B cell (primary cell): ENCODE results near the gene PPP1R14C. TPM values are rescaled to one million over a fixed set of nuclear protein-coding genes. Genes with fewer than 3 reads are reported as not detected.

Experiments
- ATAC-seq: fragments of 200-7000 bp; cut with Tn5 transposase; one replicate; pipeline ENCODE4 v1.10.0; 2021; ENCODE audit warnings: low read depth, mild to moderate bottlenecking, moderate number of reproducible peaks, moderate library complexity
- CTCF ChIA-PET: fragments of 350-600 bp; sonication (Branson Sonifier 250); formaldehyde crosslinking; loops from one replicate; lab custom pipeline; 2021; ENCODE audit warnings: antibody characterized with exemption, inconsistent platforms; lab: Charles Lee
- POLR2A ChIA-PET: fragments of 350-600 bp; sonication (Branson Sonifier 250); formaldehyde crosslinking; loops from one replicate; lab custom pipeline; 2021; ENCODE audit warnings: antibody characterized with exemption; lab: Charles Lee
- DNase-seq: peaks from one replicate; pipeline ENCODE4 v3.0.0; 2013
- H2AFZ ChIP-seq: 2 replicates; pipeline ENCODE4 v1.6.1; 2012; ENCODE audit warnings: mild to moderate bottlenecking, low read depth, low read length; ENCODE audit not compliant: insufficient read depth, poor library complexity, severe bottlenecking
- H3K27ac ChIP-seq, 2 donors: 1 replicate in 1 of 2; 2 replicates in 1 of 2; pipeline ENCODE4 v1.5.1; 2012 to 2013; ENCODE audit warnings: low read length in 2 of 2, mild to moderate bottlenecking in 2 of 2, moderate library complexity in 1 of 2
- H3K27me3 ChIP-seq, 4 experiments: fragments of 200-600 bp in 1 of 4; sonication (generic) in 1 of 4; replicated peaks in 1 of 4; 1 replicate in 2 of 4; 2 replicates in 2 of 4; pipeline versions ENCODE4 v1.6.1 to v1.7.0; 2013 to 2016; ENCODE audit warnings: low read length in 3 of 4, mild to moderate bottlenecking in 2 of 4, mixed read lengths in 1 of 4, moderate library complexity in 1 of 4; ENCODE audit not compliant: insufficient read depth in 4 of 4, control insufficient read depth in 3 of 4; ENCODE audit errors: control extremely low read depth in 1 of 4
- H3K36me3 ChIP-seq, 2 experiments: replicated peaks in 1 of 2; 1 replicate in 1 of 2; 2 replicates in 1 of 2; pipeline versions ENCODE4 v1.6.1 to v1.7.1; 2013; ENCODE audit warnings: low read length in 1 of 2; ENCODE audit not compliant: insufficient read depth in 2 of 2, control insufficient read depth in 1 of 2; ENCODE audit errors: control extremely low read depth in 1 of 2, extremely low read depth in 1 of 2
- H3K4me1 ChIP-seq, 2 donors: fragments of 200-600 bp in 1 of 2; sonication (generic) in 1 of 2; 1 replicate in 1 of 2; 2 replicates in 1 of 2; pipeline versions ENCODE4 v1.5.1 to v1.6.1; 2013 to 2017; ENCODE audit warnings: low read length in 2 of 2; ENCODE audit not compliant: control insufficient read depth in 2 of 2, insufficient read depth in 2 of 2
- H3K4me2 ChIP-seq: replicated peaks from 2 replicates; pipeline ENCODE3; 2012; ENCODE audit warnings: mild to moderate bottlenecking, low read depth, low read length; ENCODE audit not compliant: poor library complexity, severe bottlenecking
- H3K4me3 ChIP-seq, 5 experiments: fragments of 200-600 bp in 1 of 5; sonication (generic) in 1 of 5; 1 replicate in 3 of 5; 2 replicates in 2 of 5; pipeline versions ENCODE4 v1.5.1 to v1.7.0; 2011 to 2016; ENCODE audit warnings: low read length in 4 of 5, mild to moderate bottlenecking in 4 of 5, low read depth in 2 of 5, control low read depth in 1 of 5, moderate library complexity in 1 of 5; ENCODE audit not compliant: insufficient read depth in 1 of 5; ENCODE audit errors: control extremely low read depth in 1 of 5, extremely low read depth in 1 of 5
- H3K79me2 ChIP-seq: fragments of 200-600 bp; sonication (generic); one replicate; pipeline ENCODE4 v1.6.0; 2016; ENCODE audit warnings: low read length; ENCODE audit not compliant: control insufficient read depth, insufficient read depth
- H3K9ac ChIP-seq: fragments of 200-600 bp; sonication (generic); 2 replicates; pipeline ENCODE4 v1.6.1; 2017; ENCODE audit warnings: mild to moderate bottlenecking, low read length, moderate library complexity
- H3K9me3 ChIP-seq, 3 donors: one replicate each; pipeline versions ENCODE4 v1.6.1 to v1.7.1; 2013; ENCODE audit warnings: low read length in 2 of 3; ENCODE audit not compliant: control insufficient read depth in 2 of 3, insufficient read depth in 1 of 3; ENCODE audit errors: control extremely low read depth in 1 of 3
- H4K20me1 ChIP-seq: 2 replicates; pipeline ENCODE4 v1.6.0; 2012; ENCODE audit warnings: mild to moderate bottlenecking, low read length; ENCODE audit not compliant: insufficient read depth, control insufficient read depth, poor library complexity, severe bottlenecking
- H3K27ac Mint-ChIP-seq: one replicate; pipeline ENCODE4 v1.8.0; 2021; ENCODE audit warnings: mixed read lengths
- H3K27me3 Mint-ChIP-seq: one replicate; pipeline ENCODE4 v1.8.0; 2021; ENCODE audit warnings: mixed read lengths
- H3K4me1 Mint-ChIP-seq: one replicate; pipeline ENCODE4 v1.8.0; 2021; ENCODE audit warnings: mixed read lengths
- H3K4me3 Mint-ChIP-seq: one replicate; pipeline ENCODE4 v1.8.0; 2021; ENCODE audit warnings: mixed read lengths
- H3K9me3 Mint-ChIP-seq: one replicate; pipeline ENCODE4 v1.8.0; 2022; ENCODE audit warnings: mixed read lengths; ENCODE audit not compliant: insufficient read depth
- CTCF ChIP-seq: fragments of 200-600 bp; IDR thresholded peaks from one replicate; pipeline ENCODE4 v1.8.0; 2022; ENCODE audit warnings: antibody characterized with exemption, mild to moderate bottlenecking
- EZH2 ChIP-seq: IDR thresholded peaks from 2 replicates; pipeline ENCODE4 v1.6.1; 2012; ENCODE audit warnings: borderline replicate concordance, low read depth, mild to moderate bottlenecking, moderate library complexity, low read length; ENCODE audit not compliant: insufficient read depth, poor library complexity, severe bottlenecking
- WGBS: methylation state at CpG from one replicate; pipeline ENCODE4 v1.1.5; 2013; ENCODE audit warnings: missing lambda C conversion rate; ENCODE audit not compliant: insufficient coverage; 5-methylcytosine and 5-hydroxymethylcytosine counted together
- intact Hi-C: fragments of 100-400 bp; cut with micrococcal nuclease; formaldehyde crosslinking; loops from one replicate; pipeline ENCODE4 v1.10.0; 2022
- polyA plus RNA-seq: library from polyadenylated mRNA; depleted of rRNA; stranded (reverse); fragments of >200 nt; gene quantifications from 2 replicates; pipeline ENCODE4 v1.2.3, GENCODE V29; 2012
- total RNA-seq, 2 donors: library from RNA; stranded (reverse); fragments of 120-200 nt in 1 of 2; gene quantifications; 1 replicate in 1 of 2; 2 replicates in 1 of 2; pipeline versions ENCODE4 v1.2.3 to v1.2.4, GENCODE V29; 2013 to 2022

The PPP1R14C gene
- total and polyA plus RNA-seq, 2 donors (not counting 1 experiment from before 2014, with no cell fraction given) = not detected

- H3K4me1 Mint-ChIP-seq = no peaks in the 10 kb centered on the region
- no peak for ATAC-seq
- peaks cover 0 to 3% (median 3%) of the 10 kb centered on the region in 4 experiments for H3K27me3 ChIP-seq
- ChIA-PET POLR2A (no interaction called here), CTCF (no interaction called here)
- no peaks in the 10 kb centered on the region for H3K4me1 ChIP-seq
- DNase-seq = no peak
- H3K4me2 ChIP-seq = no peak overlapping the region
- TF ChIP-seq CTCF (no peak), EZH2 (no peak)
- H4K20me1 ChIP-seq = no peaks in the 10 kb centered on the region
- H3K9me3 Mint-ChIP-seq = no peaks in the 10 kb centered on the region
- H3K9me3 ChIP-seq = peaks cover 0 to 2% (median 0%) of the 10 kb centered on the region in 3 donors
- no peak overlapping the region for H3K4me3 Mint-ChIP-seq
- no peaks in the 10 kb centered on the region for H3K36me3 ChIP-seq
- H3K79me2 ChIP-seq = no peaks in the 10 kb centered on the region
- no peak overlapping the region for H2AFZ ChIP-seq
- peaks cover 32% of the 10 kb centered on the region for H3K27me3 Mint-ChIP-seq
- intact Hi-C loops = no loop called here
- WGBS = 91% methylated on average over 9 of the region's 9 CpGs
- H3K27ac ChIP-seq = no peak overlapping the region
- no peak overlapping the region for H3K27ac Mint-ChIP-seq
- H3K4me3 ChIP-seq = no peak overlapping the region
- no peak overlapping the region for H3K9ac ChIP-seq
Measured at GRCh38 chr6:150255840-150256239, 113.0 kb downstream of the PPP1R14C start.

- ATAC-seq (no peak), DNase-seq (no peak)
- H2AFZ ChIP-seq = no peak overlapping the region
- POLR2A ChIA-PET = no interaction called here
- intact Hi-C loops = no loop called here
- H3K27me3 ChIP-seq = peaks cover 0 to 3% (median 3%) of the 10 kb centered on the region in 4 experiments
- no peaks in the 10 kb centered on the region for H3K36me3 ChIP-seq
- no peak overlapping the region for H3K4me3 ChIP-seq
- Mint-ChIP-seq H3K27me3 (peaks cover 31% of the 10 kb centered on the region), H3K9me3 (no peaks in the 10 kb centered on the region), H3K27ac (no peak overlapping the region), H3K4me3 (no peak overlapping the region), H3K4me1 (no peaks in the 10 kb centered on the region)
- H3K27ac ChIP-seq = no peak overlapping the region
- CTCF ChIA-PET = no interaction called here
- H3K9ac ChIP-seq = no peak overlapping the region
- no peak overlapping the region for H3K4me2 ChIP-seq
- H3K9me3 ChIP-seq = peaks cover 0 to 2% (median 0%) of the 10 kb centered on the region in 3 donors
- H3K79me2 ChIP-seq = no peaks in the 10 kb centered on the region
- TF ChIP-seq EZH2 = no peak
- TF ChIP-seq CTCF = no peak
- 93% methylated on average over 2 of the region's 8 CpGs for WGBS
- H3K4me1 ChIP-seq = no peaks in the 10 kb centered on the region
- no peaks in the 10 kb centered on the region for H4K20me1 ChIP-seq
Measured at GRCh38 chr6:150256618-150257272, 113.9 kb downstream of the PPP1R14C start.
